ENCODE results near the gene TUBG1.

Gene TUBG1

DNA sequence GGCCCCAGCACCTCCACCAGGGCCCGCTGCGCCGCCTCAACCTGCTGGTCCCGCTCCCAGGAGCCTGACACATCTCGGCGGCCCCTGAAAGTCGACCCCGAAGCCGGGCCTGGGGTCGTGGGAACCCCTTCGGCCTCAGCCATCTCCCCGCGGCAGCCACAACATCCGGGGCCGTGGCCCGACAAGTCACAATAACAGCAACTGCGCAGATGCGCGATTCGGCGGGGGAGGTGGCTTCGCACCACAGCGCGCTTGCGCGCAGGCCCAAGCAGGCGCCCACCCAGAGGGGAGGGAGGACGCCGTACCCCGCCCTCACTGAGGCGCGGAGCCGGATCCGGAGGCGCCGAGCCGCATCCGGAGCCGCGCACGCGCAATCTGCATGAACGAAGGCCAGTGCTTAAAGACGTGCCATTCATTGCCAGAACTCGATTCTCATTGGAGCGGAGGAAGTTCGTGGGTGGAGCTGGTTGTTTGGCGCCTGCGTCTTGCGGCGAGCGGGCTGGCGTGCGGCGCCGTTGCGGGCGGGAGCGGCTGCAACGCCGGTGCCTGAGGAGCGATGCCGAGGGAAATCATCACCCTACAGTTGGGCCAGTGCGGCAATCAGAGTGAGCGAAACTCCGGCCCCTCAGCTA lies at the start of gene TUBG1, which contains the start of gene RETREG3:
Gene TUBG1 (plus strand): TSS at position 502 of the 632 bp plus-strand sequence. CDS start 55 bp downstream, at position 557.
Gene RETREG3 (minus strand): TSS at position 193 of the 632 bp plus-strand sequence. CDS start 50 bp downstream, at position 143.
- peak; percentile 99 for DNase-seq (ENCODE audit: low spot score)

DNA sequence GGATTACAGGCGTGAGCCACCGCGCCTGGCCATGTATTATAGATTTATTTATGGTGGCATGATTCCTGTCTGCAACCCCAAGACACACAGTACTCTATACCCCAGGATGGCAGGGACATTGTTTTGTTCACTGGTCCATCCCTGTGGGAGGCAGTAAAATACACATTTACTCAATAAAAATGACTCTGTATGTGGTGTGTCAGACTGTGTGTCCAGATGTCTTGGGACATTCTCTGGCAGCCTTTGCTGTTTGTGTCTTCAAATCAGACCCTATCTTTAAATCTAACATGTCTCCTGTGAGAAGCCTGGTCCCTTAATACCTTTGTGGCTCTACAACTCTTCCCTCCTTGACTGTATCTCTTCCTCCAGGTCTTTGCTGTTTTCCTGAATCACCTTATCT lies 49.2 kb upstream of the TUBG1 start:
- DNase-seq (ENCODE audit: low spot score): no peak

DNA sequence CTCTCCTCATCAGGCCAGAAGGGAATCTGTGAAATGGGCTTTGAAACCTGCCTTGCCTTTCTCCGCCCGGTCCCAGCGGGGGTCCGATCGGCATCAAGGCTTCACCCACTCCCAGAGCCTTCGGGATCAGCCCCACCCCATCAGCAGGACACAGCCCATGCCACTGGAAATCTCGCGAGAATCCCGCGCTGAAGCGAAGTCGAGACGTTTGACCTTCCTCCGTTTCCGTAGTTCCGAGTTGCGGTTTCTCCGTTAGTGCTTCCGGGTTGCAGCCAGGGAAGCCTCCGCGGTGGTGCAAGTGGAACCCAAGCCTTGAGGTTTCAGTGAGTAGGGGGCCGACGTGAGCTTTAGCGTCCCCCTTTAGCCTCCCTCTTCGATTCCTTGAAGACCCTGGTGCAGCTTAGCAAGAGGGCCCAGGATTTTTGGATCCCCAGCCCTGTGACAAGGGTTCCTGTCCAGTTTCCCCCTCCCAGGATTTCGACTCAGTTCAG lies 47.5 kb upstream of the TUBG1 start, which contains the start of gene COASY:
Gene COASY (plus strand): TSS at position 252 of the 491 bp plus-strand sequence. CDS start 475 bp downstream, outside the sequence.
- peak; percentile 99 for DNase-seq (ENCODE audit: low spot score)

DNA sequence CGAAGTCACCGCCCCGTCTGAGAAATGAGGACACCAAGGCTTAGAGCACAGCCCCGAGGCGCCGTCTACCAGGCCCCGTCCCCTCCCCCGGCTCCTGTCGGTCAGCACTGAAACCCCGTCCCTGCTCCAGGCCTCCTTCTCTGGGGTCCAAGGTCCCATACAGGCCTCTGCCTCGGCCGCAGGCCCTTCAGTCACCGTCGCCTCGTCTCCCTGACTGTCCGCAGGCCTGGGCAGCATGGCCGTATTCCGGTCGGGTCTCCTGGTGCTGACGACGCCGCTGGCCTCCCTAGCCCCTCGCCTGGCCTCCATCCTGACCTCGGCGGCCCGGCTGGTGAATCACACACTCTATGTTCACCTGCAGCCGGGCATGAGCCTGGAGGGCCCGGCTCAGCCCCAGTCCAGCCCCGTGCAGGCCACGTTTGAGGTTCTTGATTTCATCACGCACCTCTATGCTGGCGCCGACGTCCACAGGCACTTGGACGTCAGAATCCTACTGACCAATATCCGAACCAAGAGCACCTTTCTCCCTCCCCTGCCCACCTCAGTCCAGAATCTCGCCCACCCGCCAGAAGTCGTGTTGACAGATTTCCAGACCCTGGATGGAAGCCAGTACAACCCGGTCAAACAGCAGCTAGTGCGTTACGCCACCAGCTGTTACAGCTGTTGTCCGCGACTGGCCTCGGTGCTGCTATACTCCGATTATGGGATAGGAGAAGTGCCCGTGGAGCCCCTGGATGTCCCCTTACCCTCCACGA lies 46.9 kb upstream of the TUBG1 start:
- no peak for DNase-seq (ENCODE audit: low spot score)

DNA sequence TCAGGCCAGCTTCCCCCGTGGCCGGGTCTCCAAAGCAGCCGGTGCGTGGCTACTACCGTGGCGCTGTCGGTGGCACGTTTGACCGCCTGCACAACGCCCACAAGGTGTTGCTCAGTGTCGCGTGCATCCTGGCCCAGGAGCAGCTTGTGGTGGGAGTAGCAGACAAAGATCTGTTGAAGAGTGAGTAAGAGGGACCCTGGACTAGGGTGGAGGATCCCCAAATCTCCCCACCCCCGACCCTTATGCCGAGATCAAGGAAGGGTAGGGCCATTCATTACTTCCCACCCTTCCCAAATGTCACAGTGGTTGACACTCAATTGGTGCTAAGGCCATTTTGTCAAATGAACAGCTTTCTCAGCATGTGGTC lies 46.4 kb upstream of the TUBG1 start:
- no peak for DNase-seq (ENCODE audit: low spot score)

DNA sequence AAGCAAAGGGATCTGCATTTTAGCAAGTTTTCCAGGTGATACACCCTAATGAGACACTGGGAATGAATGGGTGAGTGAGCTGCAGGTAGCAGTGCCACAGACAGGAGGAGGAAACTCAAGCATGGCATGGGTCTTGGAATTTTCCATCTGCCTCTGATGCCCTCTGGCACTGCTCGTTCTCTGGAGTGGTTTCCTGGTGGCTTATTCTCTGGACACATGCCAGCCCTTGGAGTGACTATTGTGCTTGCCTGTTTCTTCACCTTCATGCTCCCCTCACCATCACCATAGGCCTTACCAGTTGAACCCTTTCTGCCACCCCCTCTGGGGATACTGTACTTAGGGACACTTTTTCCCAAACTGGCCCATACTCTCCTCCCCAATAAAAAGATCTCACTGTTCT lies 45.9 kb upstream of the TUBG1 start:
- DNase-seq (ENCODE audit: low spot score): no peak

DNA sequence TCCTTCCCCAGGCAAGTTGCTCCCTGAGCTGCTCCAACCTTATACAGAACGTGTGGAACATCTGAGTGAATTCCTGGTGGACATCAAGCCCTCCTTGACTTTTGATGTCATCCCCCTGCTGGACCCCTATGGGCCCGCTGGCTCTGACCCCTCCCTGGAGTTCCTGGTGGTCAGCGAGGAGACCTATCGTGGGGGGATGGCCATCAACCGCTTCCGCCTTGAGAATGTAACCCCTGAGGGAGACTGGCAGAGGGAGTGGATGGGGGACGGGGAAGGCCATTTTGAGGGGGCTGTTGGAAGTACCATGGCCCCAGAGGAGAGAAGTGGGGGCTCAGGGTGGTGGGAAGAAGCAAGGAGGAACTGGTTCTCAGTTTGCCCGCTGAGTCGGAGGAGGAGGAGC lies 45.5 kb upstream of the TUBG1 start:
- DNase-seq (ENCODE audit: low spot score): no peak

DNA sequence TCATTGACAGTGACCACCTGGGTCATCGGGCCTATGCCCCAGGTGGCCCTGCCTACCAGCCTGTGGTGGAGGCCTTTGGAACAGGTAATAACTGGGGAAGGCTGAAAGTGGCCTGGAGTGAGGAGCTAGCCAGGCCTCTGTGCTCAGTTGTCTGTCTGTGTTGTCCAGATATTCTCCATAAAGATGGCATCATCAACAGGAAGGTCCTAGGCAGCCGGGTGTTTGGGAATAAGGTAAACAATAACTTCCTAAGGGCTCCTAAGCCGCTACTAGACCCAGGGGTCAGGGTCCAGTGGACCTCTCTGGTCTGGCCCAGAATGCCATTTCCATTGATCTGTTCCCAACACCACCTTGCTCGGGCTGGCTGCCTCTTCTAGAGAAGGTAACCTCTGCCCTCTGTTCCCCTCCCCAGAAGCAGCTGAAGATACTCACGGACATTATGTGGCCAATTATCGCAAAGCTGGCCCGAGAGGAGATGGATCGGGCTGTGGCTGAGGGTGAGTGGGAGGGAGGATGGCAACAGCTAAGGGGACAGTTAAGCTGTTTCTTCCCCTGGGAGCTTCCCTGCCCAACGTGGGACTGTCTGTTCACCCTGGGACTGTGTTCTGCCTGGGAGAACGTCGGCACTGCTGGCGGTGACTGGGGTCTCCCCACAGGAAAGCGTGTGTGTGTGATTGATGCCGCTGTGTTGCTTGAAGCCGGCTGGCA lies 44.5 kb upstream of the TUBG1 start:
- no peak for DNase-seq (ENCODE audit: low spot score)

DNA sequence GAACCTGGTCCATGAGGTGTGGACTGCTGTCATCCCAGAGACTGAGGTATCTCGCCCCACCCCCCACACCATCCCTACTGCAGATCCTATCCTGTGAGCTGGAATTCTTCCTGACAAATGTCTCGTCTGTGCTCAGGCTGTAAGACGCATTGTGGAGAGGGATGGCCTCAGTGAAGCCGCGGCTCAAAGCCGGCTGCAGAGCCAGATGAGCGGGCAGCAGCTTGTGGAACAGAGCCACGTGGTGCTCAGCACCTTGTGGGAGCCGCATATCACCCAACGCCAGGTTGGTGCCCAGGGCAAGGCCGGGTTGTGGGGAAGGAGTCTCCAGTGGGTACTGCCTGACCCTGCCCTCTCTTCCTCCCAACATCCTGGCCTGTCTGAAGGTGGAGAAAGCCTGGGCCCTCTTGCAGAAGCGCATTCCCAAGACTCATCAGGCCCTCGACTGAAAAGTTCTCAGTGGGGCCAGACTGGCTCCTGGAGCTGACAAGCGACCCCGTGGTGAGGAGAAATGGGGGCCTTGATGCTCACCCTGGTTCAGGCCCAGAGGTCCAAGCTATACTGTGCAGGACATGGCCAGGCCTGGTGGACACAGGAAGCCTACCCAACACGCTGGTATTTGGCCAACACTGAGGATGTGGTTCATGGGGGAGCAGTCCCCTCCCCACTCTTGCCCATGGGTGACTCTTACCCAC lies 43.8 kb upstream of the TUBG1 start:
- no peak for DNase-seq (ENCODE audit: low spot score)

DNA sequence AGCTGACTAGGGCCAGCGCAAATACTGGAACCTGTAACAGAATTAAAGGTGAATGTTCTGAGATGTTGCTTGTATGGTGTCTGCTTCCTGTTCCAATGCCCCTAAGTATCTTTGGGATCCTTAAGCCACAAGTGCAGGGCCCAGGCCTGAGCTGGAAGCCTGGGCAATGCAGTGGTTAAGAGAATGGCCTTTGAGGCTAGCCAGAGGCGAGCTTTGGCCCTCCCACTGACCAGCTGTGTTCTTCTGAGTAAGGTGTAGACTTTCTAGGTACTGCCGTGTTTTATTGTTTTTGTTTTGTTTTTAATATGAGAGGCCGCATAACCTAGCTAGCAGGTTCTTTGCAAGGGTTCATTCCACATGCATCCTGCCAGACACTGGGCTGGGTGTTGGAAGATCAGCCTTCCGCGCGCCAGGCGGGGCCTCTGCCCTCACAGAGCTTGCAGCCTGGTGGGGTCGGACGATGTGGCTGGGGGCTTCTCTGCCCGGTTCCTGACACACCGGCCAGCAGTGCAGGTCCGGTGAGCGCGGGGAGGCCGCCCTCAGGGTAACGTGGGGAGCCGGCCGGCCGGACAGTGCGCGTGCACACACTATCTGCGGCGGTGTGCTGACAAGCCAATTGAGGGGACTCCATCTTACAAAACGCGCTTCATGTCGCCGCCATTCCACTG lies 43.1 kb upstream of the TUBG1 start:
- no peak for DNase-seq (ENCODE audit: low spot score)

DNA sequence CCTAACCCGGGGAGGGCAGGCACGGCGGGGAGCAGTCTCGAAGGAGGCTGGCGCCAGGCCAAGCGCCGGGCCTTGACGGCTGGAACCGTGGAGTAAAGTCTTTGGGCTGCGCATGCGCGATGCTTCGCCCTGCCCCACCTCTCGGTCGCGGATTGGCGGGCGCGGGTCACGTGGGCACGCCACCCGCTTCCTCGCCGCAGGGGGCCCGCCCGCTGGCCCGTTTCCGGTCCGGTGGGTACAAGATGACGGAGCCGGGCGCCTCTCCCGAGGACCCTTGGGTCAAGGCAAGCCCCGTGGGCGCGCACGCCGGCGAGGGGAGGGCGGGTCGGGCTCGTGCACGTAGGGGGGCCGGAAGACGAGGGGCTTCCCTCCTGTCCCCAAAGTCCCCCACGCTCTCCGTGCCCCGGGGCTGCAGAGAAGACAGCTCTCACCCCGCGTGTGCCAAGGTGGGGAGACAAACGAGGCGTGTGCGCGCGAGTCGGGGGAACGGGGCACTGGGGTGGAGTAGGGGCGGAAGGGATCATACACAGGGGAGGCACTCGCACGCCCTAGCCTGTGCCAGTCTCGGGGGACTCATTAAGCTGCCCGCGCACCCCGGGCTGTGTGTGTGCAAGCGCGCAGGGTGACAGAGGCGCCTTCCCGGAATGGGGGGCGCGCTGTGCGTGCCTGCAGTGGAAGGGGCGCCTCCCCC lies 42.5 kb upstream of the TUBG1 start, which contains the start of gene MLX:
Gene MLX (plus strand): TSS at position 218 of the 691 bp plus-strand sequence. CDS start 25 bp downstream, at position 243.
- peak; percentile 100 for DNase-seq (ENCODE audit: low spot score)

DNA sequence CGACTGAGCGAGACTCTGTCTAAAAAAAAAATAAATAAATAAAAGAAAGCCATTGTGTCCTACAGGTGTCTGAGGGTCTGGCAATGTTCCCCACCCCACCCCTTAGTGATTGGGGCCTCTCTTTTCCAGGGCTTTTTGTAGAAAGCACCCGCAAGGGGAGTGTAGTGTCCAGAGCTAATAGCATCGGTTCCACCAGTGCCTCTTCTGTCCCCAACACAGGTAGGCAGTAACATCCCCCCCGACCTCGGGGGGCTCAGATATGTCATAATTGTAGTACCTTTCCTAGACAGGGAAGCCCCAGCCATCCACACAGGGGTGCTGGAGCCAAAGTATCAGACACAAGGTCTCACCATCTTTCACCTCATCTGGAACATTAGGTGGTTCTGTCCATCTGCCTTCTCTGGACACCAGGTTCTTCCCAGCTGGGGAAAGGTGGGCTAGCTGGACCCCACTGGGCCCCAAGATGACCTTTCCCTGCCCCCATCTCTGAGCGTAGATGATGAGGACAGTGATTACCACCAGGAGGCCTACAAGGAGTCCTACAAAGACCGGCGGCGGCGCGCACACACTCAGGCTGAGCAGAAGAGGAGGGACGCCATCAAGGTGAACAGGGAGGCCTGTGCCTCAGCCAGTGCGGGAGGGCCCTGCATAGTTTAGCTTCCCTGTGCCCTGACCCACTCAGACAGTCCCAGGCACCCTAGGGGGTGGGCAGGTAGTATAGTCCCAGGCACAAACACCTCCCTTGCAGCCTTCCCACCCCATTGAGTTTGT lies 41.0 kb upstream of the TUBG1 start:
- no peak for DNase-seq (ENCODE audit: low spot score)

DNA sequence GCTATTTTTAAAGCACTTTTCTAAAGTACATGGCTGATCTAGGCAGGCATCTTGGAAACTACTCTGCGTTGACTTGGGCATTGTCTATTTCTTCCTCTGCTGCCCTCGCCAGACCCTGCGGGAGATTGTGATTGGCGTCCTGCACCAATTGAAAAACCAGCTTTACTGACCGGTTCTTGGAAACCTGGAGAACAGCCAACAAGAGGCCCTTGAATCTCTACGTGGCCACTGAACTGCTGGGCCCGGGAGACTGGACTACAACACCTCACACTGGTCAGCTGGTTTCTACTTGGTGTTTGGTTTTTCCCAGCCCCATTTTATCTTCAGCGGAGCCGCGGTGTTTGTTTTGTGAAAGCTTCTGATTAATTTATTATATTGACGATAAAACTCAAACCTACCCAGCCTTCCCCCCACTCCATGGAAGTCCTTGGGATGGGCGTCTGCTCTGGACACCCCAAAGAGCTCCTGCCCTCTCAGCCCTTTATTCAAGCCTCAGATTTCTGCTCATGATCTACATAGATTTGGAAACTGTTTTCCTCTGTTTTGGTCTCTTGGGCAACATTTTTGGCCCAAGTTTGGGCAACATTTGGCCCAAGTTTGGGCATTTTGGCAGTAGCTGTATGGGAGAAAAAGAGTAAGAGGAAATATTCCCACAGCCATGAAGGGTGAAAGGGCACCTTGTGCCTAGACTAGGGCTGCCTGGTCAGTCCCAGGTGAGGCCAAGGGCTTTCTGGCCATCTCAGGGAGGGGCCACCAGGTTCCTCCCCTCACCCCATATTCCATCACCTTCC lies 37.9 kb upstream of the TUBG1 start:
- no peak for DNase-seq (ENCODE audit: low spot score)

DNA sequence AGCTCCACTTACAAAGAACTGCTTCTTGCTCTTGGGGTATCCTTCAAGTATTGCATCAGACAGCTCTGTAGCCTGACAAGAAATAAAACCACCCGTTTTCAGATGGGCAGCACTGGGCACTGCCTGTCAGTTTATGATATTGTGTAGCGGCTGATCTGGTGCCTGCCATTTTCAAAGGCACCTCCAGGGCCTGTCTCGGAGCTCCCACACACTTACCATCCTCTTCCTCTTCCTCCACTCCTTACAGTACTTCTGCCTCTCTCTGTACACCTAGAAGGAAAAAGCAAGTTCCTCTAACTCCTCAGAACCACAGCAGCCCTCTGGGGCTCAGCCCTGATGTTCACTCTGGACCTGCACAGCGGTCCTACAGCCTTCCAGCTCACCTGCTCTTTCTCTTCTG lies 36.4 kb upstream of the TUBG1 start:
- DNase-seq (ENCODE audit: low spot score): no peak

DNA sequence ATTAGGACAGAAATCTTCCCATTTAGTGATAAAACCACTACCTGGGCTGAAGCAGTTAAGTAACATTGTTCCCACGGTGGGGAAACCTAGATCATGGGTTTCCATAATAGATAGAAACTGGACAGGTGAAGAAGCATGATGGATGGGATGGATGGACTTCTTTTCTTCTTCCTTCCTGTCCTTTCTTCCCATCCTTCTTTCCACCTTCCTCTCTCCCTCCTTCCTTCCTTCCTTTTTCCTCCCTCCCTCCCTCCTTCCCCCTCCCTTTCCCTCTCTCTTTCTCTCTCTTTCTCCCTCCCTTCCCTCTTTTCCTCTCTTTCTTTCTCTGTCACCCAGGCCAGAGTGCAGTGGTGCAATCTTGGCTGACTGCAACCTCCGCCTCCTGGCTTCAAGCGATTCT lies 35.0 kb upstream of the TUBG1 start:
- DNase-seq (ENCODE audit: low spot score): no peak

DNA sequence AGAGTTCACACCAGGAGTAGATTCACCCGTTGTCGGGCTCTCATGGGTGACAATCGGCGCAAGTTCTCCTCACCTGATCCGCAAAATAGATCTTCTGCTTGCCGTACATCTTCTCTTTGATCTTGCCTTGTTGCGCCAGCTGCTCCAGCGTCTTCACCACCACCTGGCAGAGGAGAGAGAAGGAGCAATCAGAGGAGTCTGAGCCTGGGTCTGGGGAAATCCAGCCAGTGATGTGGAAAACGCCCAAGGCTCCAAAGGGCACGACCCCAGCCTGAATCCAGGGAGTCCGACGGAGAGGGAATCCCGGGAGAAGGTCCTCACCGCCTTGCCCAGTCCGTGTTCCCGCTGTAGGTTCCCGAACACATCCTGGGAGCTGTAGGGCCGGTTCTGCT lies 32.3 kb upstream of the TUBG1 start:
- no peak for DNase-seq (ENCODE audit: low spot score)

DNA sequence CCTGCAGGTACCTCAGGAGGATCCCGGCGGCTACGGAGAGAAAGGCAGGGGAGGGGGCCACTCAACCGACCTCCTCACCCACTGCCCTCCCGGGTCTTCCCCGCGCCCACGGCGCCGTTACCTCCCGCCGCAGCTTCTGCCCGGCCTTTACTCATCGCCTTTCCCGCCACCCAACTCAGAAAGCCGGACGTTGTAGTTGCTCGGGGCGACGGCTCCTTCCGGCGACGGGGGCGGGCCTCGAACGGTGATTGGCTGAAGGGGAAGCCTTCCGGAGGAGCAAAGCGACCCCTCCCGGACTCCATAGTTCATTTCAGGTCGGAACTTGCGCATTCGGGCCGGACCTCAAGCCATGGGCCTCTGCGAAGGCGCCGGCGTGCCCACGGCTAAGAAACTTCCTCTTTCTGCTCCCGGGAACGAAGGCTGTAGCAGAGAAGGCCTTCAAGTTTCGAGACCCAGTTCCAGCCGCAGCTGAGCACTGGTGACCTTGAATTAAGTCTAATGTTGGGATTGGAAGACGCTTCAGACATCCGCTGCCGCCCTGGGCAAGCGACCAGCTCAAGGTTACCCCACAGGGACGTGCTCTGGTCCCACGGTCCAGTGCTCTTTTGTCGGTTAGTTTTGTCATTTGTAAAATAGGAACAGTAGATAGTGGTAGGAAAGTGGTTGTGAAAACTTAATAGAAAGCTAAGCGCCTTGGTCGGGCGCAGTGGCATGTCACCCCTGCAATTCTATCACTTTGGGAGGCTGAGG lies 31.8 kb upstream of the TUBG1 start, which contains the start of gene PSMC3IP:
Gene PSMC3IP (minus strand): TSS at position 198 of the 750 bp plus-strand sequence. CDS start 43 bp downstream, at position 155.
- DNase-seq (ENCODE audit: low spot score): peak; percentile 99

DNA sequence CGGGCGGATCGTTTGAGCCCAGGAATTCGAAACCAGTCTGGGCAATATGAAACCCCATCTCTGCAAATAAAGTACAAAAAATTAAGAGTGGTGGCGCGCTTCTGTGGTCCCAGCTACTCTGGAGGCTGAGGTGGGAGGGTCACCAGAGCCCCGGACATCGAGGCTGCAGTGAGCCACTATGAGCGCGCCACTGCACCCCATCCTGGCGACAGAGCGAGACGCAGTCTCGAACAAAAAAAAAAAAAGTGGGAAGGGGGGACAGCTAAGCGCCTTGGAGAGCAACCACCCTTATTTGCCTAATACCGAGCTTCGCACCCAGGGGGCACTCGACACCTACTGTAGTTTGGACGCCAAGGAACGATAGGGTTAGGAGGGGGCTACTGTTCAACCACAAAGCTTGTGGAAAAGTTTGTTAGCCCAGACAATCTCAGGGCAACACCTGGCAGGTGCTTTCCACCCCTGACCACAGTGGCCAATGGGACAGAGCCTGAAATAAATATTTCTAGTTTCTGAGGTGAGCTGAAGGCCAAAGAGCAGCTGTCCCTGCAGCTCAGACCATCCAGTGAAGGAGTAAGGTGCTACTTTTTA lies 31.1 kb upstream of the TUBG1 start:
- peak; percentile 81 for DNase-seq (ENCODE audit: low spot score)

Measured in hepatic stellate cell (primary cell).